ENCODE measurements around the gene ATG13.

The ATG13 gene

GRCh38 chr11:46607516-46607915 is 9.8 kb upstream of the ATG13 start:
- no peak for DNase-seq (ENCODE audit: low read depth in 2 of 2)

GRCh38 chr11:46609386-46609785 is 8.0 kb upstream of the ATG13 start:
- DNase-seq (ENCODE audit: low read depth in 2 of 2): no peak

- DNase-seq (ENCODE audit: low read depth in 2 of 2): no peak
These were observed 5.6 kb upstream of the ATG13 start for GRCh38 chr11:46611526-46612304.

GRCh38 chr11:46612326-46612725 is 5.0 kb upstream of the ATG13 start:
- no peak for DNase-seq (ENCODE audit: low read depth in 2 of 2)

- DNase-seq (ENCODE audit: low read depth in 2 of 2): no peak
These were observed 1.6 kb upstream of the ATG13 start for GRCh38 chr11:46615756-46616155.

GRCh38 chr11:46616551-46617133 is 711 bp upstream of the ATG13 start:
- no peak for DNase-seq (ENCODE audit: low read depth in 2 of 2)

GRCh38 chr11:46617972-46618314 is 590 bp downstream of the ATG13 start:
- DNase-seq (ENCODE audit: low read depth in 2 of 2): no peak

GRCh38 chr11:46618837-46619236 is 1.5 kb downstream of the ATG13 start:
- no peak for DNase-seq (ENCODE audit: low read depth in 2 of 2)

- no peak for DNase-seq (ENCODE audit: low read depth in 2 of 2)
These were observed 8.1 kb downstream of the ATG13 start for GRCh38 chr11:46625406-46625805.

- DNase-seq (ENCODE audit: low read depth in 2 of 2): no peak
These were observed 11.6 kb downstream of the ATG13 start for GRCh38 chr11:46628961-46629360.

- no peak for DNase-seq (ENCODE audit: low read depth in 2 of 2)
These were observed 12.9 kb downstream of the ATG13 start for GRCh38 chr11:46630237-46630636.

GRCh38 chr11:46631676-46632075 is 14.3 kb downstream of the ATG13 start:
- DNase-seq (ENCODE audit: low read depth in 2 of 2): no peak

- DNase-seq (ENCODE audit: low read depth in 2 of 2): no peak
These were observed 15.1 kb downstream of the ATG13 start for GRCh38 chr11:46632502-46632901.

GRCh38 chr11:46633291-46634217 is 16.2 kb downstream of the ATG13 start:
- no peak for DNase-seq (ENCODE audit: low read depth in 2 of 2)

GRCh38 chr11:46635557-46636139 is 18.3 kb downstream of the ATG13 start:
- DNase-seq (ENCODE audit: low read depth in 2 of 2): no peak

- no peak for DNase-seq (ENCODE audit: low read depth in 2 of 2)
These were observed 20.2 kb downstream of the ATG13 start for GRCh38 chr11:46637546-46637945.

- DNase-seq (ENCODE audit: low read depth in 2 of 2): no peak
These were observed 22.0 kb downstream of the ATG13 start for GRCh38 chr11:46639197-46639839.

GRCh38 chr11:46640036-46640788 is 22.9 kb downstream of the ATG13 start:
- no peak for DNase-seq (ENCODE audit: low read depth in 2 of 2)

GRCh38 chr11:46641639-46642038 is 24.3 kb downstream of the ATG13 start:
- DNase-seq (ENCODE audit: low read depth in 2 of 2): no peak

GRCh38 chr11:46642627-46643335 is 25.4 kb downstream of the ATG13 start:
- DNase-seq (ENCODE audit: low read depth in 2 of 2): no peak

Data from stimulated activated CD4-positive, alpha-beta T cell treated with anti-CD3 and anti-CD28 coated beads, Interleukin-12 subunit alpha, Interleukin-12 subunit beta, amount 100 ng/mL, for 24 hours (primary cell).